Activated CD8-positive, alpha-beta memory T cell treated with anti-CD3 and anti-CD28 coated beads for 24 hours (primary cell): ENCODE results near the gene COL11A1.

Experiments used
- DNase-seq: peaks from one replicate; pipeline ENCODE4 v3.0.0-alpha.2; 2020

The COL11A1 gene

GRCh38 chr1:102896771-102897170, 211.6 kb downstream of the COL11A1 start:
- DNase-seq, result no peak

GRCh38 chr1:102896286-102896685, 212.0 kb downstream of the COL11A1 start:
- no peak for DNase-seq

GRCh38 chr1:102891868-102892625, 216.3 kb downstream of the COL11A1 start:
- no peak for DNase-seq

GRCh38 chr1:102886638-102887037, 221.7 kb downstream of the COL11A1 start:
- no peak for DNase-seq

- no peak for DNase-seq
Observed at GRCh38 chr1:102884238-102884637, 224.1 kb downstream of the COL11A1 start.

- DNase-seq, result no peak
Observed at GRCh38 chr1:102879439-102879993, 228.8 kb downstream of the COL11A1 start.

- DNase-seq, result no peak
Observed at GRCh38 chr1:102875756-102876155, 232.6 kb downstream of the COL11A1 start.

- no peak for DNase-seq
Observed at GRCh38 chr1:102872526-102872925, 235.8 kb downstream of the COL11A1 start.

GRCh38 chr1:102872097-102872496, 236.2 kb downstream of the COL11A1 start:
- no peak for DNase-seq

- DNase-seq, result no peak
Observed at GRCh38 chr1:102863704-102864103, 244.6 kb downstream of the COL11A1 start.

- no peak for DNase-seq
Observed at GRCh38 chr1:102861247-102861646, 247.1 kb downstream of the COL11A1 start.

GRCh38 chr1:102858695-102859094, 249.6 kb downstream of the COL11A1 start:
- DNase-seq, result no peak

- no peak for DNase-seq
Observed at GRCh38 chr1:102857251-102857650, 251.1 kb downstream of the COL11A1 start.

- DNase-seq, result no peak
Observed at GRCh38 chr1:102853701-102854187, 254.6 kb downstream of the COL11A1 start.

GRCh38 chr1:102853136-102853535, 255.2 kb downstream of the COL11A1 start:
- DNase-seq, result no peak

- DNase-seq, result no peak
Observed at GRCh38 chr1:102852613-102853012, 255.7 kb downstream of the COL11A1 start.

- DNase-seq, result no peak
Observed at GRCh38 chr1:102851616-102852015, 256.7 kb downstream of the COL11A1 start.

- DNase-seq, result no peak
Observed at GRCh38 chr1:102842606-102843005, 265.7 kb downstream of the COL11A1 start.

GRCh38 chr1:102840741-102841140, 267.6 kb downstream of the COL11A1 start:
- no peak for DNase-seq

- no peak for DNase-seq
Observed at GRCh38 chr1:102838016-102838415, 270.3 kb downstream of the COL11A1 start.

- no peak for DNase-seq
Observed at GRCh38 chr1:102837551-102837950, 270.8 kb downstream of the COL11A1 start.

- no peak for DNase-seq
Observed at GRCh38 chr1:102836991-102837390, 271.3 kb downstream of the COL11A1 start.

GRCh38 chr1:102834688-102835320, 273.5 kb downstream of the COL11A1 start:
- DNase-seq, result no peak

GRCh38 chr1:102833151-102833550, 275.2 kb downstream of the COL11A1 start:
- DNase-seq, result no peak
